Fibroblast of upper back skin (primary cell): ENCODE measurements around the gene CLIC3.

ENCODE experiments used
- DNase-seq: peaks from one replicate; pipeline ENCODE4 v3.0.0-alpha.2; 2013

CLIC3 gene

DNA sequence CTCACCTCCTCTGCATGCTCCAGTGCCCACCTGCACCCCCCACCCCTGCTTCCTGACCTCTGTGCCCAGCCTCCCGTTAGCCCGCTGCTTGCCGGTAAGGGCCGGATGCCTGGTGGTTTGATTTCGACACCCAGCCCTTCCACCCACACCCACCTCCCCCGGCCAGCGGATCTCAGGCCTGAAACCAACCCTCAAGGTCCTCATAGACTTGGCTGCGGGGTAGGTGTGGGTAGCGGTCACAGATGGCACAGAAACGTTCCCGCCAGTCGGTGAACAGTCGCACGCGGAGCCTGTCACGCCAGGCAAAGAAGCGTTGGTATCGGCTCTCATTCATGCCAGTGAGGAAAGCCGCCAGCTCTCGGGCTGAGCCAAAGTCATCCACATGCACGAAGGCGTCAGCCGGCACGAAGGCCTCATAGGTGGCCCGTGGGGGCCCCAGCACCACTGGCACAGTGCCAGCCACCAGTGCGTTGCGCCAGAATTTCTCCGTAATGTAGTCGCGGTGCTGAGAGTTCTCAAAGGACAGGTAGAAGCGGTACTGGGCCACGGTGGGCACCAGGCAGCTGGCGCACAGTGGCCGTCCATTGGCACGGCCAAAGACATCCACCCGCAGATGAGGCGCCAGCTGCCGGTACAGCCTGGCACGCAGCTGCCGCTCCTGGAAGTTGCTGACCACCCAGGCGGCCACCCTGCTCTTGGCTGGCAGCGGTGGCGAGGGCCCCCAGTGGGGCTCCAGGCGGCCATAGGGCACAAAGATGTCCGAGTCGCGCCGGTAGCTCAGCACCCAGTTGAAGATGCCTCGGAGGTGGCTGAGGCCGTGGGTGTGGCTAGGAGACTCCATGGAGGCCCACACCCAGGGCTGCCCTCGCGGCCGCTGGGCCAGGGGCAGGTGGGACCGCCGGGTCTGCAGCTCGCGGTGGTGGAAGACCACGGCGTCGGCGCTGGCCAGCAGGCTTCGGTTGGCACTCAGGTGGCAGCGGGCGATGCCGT is 34.5 kb upstream of the CLIC3 start:
- DNase-seq: no peak

DNA sequence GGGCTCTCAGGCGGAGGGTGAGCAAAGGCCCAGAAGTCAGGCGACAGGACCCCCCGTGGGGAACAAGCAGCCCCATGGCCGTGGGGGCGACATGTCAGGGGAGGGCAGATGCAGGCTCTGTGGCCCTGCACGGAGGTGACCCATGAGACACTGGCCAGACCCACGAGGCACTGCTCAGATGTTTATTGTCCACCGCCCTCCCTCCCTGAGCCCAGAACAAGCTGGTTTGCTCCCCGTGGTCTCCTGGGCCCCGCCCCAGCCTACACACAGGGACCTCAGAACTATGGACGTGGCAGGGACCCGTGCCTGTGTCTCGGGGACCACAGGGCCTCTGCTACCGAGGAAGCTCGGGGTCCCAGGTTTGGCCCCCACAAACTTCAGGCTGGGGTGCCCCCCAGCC is 33.6 kb upstream of the CLIC3 start:
- no peak for DNase-seq

DNA sequence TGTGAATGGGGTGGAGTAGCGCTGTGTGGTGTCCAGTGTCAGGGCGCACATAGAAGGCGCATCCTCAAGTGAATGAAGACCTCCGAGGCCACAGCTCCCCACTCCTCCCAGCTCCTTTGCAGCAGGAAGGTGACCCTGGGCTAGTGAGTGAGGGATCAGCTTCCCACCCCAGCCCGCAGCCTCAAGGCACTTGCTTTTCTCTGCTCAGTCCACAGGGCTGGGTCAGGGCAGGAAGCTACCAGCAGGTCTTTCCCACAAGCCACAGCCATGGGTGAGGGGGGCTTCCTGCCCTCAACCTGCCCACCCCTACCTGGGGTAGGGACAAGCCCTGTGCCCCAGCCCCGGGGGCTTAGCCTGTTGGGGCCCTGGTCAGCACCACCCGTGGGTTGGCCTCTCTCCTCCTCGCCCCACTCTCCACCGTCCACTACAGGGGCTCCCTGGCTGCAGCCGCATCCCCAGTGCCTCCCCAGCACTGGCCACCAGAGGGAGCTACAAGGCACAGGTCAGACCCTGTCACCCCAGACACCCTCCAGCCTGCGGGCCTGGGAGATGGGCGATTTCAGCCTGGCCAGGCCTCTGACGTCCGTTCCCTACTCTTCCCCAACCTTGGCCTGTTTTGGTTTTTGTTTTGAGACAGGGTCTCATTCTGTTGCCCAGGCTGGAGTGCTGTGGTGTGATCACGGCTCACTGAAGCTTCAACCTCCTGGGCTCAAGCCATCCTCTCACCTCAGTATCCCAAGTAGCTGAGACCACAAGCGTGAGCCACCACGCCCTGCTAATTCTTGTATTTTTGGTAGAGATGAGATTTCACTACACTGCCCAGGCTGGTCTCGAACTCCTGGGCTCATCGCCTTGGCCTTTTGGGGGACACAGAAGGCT is 32.9 kb upstream of the CLIC3 start:
- DNase-seq: peak; percentile 35

DNA sequence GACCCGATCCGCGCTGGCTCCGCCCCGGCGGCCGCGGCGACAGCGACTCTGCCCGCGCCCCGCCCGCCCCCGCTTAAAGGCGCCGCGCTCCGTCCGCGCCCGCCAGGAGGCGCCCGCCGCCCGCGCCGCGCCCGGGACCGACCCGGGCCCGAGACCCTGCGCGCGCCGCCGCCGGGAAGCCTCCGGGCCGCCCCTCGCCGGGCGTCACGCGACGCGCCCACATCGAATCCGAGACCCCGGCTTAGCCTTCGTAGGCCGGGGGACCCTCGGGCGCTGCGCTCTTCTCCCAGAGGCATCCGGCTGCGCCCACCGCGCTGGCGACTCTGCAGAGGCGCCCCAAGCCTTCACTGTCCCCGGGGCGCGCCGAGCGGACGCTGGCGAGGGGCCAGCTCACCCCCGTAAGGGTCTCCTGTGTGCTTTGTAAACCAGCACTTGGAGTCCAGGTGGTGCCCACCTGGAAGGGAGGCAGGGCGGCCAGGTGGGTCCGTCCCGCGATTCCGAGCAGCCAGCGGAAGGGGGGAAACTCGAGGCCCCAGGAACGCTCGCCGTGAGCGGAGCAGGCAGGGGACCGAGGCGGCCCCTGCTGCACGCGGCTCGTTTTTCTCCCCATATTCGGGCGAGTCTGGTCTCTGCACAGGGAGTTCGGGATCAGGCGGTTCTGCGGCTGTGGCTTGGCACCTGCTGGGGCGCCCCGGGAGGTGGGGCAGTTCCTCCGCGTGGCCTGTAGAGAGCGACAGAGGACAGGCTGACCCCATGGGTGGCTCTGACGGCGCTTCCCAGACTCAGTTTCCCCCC is 32.1 kb upstream of the CLIC3 start:
- DNase-seq: peak; percentile 18

DNA sequence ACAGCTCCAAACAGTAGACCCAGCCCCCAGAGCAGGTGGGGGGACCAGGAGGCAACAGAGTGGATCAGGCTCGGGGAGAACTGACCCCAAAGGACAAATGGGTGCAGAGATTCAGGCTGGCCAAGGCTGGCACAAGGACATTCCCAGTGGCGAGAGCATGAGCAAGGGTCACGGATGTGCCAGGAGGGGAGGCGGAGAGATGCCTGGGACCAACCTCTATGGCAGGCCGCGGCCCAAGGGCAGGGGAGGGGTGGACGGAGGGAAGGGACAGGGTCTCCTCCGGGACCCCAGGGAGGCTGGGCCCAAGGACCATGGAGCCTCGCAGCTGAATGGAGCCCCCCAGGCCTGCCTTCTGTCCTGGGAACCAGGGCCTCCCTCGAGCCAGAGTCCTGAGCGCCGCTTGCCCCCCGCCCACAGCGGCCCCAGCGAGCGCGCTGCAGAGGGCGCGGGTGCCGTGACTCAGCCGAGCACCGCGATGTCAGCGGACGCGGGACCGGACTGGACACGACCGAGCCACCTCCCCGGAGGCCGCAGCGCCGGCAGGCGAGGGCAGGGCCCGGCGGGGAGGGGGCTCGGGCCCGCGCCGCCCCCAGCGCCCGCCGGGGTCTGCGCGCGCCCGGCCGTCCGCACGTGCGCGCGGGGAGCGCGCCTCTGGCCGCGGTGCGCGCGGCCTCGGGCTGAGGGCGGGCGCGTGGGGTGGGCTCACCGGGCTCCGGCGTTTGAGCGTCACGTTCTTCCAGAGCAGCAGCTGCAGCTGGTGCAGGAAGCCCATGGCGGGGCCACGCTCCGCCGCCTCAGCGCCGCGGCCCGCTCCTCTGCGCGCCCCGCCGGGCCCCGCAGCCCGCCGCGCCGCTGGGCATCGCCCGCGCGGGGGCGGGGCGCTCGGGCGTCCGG is 31.2 kb upstream of the CLIC3 start, which contains the start of gene ABCA2:
ABCA2 (minus strand) TSS at position 869 of the 894 bp plus-strand sequence; CDS start at position 772, 97 bp downstream.
- no peak for DNase-seq

DNA sequence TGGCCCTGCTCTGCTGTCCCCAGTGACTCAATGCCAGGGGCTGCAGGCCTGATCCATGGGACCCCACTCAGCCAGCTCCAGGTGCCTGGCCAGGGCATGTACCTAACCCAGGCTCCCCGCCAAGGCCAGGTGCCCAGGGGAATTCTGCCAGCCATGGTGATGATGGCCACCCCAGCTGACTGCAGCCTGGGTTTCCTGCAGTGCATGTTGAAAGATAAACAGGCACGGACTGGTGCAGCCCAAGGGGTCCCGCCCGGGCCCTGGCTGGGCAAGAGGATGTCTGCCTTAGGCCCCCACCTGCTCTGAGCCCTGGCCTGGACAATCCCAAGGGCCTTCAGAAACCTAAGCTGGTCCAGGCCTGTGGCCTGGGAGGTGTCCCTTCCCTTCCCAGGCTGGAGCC is 30.5 kb upstream of the CLIC3 start:
- no peak for DNase-seq

DNA sequence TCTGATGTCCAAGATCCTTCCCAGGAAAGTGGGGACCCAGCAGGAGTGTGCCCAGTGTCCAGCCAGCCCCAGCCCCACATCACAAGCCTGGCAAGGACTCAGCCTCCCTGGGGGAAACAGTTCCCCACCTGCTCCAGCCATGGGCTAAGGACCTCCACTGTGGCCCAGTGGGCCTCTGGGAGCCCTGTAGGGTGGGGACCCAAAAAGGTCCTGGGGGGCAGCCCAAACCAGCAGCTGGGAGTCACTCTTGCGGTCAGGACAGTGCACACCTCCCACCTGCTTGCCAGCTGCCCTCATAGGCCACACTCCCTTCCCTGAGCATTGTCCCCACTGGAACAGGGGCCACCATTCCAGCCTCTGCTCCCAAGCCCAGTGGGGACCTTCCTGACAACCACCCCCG is 30.0 kb upstream of the CLIC3 start:
- no peak for DNase-seq

DNA sequence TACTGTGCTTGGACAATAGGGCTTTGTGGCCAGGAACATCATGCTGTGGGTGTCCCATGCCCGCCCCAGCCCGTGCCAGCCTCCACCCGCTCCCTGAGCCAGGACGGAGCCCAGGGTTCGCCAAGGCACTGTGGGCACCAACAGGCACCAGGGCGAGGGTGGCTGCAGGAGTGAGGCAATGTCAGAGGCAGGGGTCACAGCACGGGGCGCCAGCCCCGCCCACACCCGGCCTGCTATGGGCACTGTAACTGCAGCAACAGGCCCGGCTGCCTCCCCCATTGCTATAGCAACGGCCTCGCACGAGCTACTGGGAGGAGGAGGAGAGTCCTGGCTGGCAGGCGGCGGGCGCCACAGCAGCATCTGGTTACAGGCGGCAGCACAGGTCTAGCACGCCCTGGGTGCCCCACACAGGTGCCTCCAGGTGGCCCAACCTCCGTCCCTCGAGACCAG is 29.2 kb upstream of the CLIC3 start:
- no peak for DNase-seq

DNA sequence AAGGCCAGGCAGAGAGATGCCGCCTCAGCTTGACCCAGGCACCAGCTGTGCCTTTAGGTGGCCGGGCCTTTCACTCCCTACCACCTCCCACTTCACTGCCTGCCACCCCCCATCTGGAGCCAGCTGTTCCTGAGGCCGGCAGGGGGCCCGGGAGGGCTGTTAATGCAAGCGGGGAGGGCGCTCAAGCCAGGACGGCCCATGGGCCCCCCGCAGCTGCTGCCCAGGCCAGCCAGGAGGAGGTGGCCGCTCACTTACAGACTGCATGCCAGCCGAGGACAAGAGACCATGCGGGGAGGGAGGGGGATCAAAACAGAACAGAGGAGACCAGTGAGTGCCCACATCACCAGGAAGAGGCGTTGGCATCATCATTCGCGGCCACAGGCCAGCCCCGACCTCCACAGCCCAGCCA is 27.2 kb upstream of the CLIC3 start:
- no peak for DNase-seq

DNA sequence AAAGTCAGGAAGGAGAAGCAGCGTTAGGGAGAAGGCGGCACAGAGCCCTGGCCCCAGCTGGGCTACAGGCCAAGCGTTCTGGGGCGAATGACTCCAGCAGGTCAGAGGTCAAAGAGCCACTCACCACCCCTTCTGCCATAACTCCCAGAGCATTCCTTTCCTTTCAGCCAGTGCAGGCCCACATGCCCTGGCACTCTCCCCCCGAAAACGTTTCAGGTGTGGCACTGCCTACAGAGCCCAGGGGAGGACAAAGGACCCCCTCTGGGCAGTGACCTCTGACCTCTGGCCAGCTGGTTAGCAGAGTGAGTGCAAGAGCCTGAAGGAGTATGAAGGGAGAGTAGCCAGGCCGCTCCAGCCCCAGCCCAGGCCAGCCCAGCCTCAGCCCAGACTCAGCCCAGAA is 26.8 kb upstream of the CLIC3 start:
- DNase-seq: no peak

DNA sequence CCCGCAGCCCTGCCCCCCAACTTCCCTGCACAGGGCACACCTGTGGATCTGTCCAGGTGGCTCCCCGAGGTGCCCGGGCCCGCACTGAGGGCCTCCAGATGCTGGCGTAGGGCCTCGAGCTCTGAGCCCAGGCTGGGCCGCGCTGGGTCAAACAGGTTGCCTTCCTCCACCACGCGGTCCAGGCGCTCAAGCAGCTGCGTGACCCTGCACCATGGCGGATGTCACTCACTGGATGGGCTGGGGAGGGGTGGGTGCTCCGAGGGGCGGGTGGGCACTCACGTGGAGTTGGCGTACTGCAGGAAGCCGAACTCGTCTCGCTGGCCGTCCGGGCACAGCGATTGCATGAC is 26.3 kb upstream of the CLIC3 start:
- no peak for DNase-seq

DNA sequence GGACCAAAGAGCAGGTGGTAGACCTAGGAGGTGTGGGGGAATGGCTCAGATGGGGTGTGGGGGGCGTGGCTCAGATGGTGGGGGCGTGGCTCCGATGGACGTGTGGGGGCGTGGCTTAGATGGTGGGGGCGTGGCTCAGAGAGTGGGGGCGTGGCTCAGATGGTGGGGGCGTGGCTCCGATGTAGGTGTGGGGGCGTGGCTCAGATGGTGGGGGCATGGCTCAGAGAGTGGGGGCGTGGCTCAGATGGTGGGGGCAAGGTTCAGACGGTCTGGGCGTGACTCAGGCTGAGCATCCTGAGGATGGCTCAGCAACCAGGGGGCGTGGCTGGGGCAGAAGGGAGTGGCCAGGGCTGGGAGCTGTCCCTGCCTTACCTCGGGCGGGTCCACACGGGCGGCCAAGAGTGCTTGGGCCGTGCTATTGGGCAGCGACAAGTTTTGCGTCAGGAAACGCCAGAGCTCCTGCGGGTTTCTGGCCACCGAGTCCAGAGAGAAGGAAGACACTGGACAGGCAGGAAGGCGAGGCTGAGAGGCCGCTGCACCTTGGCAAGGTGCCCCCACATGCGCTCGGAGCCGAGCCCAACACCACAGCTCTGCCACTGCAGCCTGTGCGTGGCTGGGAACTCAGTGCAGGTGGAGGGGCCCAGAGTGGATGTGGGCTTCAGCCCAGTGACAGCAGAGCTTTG is 25.8 kb upstream of the CLIC3 start:
- DNase-seq: no peak

DNA sequence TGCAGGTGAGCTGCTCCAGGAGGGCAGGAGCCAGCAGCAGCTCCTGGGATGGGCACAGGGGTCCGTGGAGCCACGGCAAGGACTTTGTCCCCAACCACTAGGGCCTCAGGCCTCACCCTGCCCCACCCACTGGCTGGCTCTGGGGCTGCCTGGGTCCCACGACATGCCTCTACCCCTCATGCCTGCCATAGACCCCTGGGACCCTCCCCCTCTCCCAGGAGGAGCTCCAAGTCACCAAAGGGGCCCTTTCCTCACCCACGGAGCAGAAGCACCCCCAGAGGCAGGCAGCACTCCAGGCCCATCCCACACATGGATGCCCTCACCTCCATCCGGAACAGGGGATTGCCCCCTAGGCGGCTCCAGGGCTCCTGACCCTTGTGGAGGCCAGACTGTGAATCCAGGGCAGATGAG is 25.2 kb upstream of the CLIC3 start:
- no peak for DNase-seq

DNA sequence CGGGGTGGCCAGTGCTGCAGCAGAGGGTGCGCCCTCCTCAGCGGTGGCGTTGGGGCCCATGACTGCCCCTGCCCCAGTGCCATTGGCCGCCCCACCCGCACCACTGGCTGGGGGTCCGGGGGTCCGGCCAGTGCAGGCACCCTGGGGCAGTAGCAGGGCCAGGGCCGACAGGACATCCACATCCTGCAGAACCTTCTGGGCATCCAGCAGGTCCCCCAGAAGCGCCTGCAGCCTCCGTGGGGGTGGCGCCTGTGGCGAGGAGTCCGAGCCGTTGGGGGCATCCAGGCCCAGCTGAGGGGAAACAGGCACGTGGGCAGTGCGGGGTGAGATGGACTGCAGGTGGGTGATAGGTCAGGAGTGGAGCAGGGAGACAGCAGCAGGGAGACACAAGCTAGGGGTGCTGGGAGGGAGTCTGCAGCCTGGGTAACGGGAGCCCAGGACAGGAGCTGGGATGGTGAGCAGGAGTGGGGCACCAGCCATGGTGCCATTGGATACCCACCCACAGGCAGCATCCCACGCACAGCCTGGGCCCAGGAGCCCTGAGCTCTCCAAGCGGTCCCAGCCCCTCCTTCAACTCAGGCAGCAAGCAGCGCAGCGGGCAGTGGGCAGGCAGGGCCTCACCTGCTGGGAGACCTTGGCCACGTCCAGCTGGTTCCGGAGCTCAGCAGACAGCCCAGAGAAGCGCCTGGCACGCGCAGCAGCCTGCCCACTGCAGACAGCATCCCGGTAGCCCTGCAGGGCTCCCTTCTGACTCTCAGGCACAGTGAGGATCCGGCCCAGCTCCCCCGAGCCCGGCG is 24.6 kb upstream of the CLIC3 start:
- no peak for DNase-seq

DNA sequence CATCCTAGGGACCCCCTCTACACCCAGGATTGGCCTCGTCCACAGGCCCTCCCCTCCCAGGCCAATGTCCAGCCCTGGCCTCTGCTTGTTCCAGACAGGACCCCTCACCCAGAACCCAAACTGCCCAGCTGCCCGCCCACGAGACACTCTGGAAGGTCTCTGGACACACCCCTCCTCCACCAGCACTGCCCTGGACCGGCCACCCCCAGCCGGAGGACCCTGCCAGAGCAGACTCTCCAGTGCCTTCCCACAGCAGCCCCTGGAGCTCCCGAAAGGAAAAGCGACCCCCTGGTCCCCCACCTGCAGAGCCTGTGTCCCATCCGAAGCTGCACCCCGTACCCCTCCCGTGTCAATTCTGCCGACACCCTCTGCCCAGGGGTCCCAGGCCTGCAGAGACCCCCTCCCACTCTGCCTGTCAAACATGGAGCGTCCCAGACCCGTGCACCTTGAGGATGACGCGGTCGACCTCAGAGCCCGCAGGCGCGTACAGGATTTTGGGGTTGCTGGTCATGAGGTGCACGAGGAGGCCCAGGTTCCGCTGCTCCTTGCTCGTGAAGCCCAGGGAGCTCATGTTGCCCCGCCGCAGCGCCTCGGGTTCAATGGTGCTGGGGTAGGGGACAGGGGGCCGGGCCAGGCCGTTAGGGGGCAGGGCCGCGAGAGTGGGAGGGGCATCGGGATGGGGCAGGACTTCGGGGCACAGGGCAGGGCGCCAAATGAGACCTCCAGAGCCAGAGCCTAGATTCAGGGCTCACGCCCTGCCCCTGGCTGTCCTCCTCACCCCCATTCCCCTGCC is 23.7 kb upstream of the CLIC3 start:
- DNase-seq: no peak

DNA sequence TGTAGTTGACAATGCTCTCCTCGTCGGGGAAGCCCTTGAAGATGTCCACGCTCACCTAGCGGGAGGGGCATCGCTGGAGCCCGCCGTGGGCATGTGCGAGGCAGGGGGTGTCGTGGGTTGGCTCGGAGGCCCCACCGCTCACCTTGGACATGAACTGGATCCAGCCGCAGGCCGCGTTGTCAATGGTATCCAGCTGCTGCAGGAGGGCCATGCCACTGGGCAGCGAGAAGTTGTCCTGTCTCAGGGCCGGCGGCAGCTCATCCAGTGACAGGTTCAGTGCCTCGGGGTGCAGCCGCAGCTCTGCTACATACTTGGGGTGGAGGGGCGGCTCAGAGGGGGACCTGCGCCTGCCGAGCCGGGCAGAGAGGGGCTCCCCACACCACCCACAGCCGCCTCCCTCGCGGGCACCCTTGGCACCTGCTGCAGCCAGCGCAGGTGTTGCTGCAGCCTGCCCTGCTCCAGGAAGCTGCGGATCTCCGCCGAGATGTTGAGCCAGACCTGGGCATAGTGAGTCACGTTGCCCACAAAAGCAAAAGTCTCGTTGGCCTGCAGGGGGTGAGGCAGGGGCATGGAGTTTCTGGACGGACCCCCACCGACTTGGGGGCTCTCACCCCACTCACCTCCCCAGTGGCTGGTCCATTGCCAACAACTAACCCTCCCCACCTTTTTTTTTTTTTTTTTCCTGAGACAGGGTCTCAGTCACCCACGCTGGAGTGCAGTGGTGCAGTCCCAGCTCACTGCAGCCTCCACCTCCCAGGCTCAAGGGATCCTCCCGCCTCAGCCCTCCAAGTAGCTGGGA is 22.6 kb upstream of the CLIC3 start:
- no peak for DNase-seq

DNA sequence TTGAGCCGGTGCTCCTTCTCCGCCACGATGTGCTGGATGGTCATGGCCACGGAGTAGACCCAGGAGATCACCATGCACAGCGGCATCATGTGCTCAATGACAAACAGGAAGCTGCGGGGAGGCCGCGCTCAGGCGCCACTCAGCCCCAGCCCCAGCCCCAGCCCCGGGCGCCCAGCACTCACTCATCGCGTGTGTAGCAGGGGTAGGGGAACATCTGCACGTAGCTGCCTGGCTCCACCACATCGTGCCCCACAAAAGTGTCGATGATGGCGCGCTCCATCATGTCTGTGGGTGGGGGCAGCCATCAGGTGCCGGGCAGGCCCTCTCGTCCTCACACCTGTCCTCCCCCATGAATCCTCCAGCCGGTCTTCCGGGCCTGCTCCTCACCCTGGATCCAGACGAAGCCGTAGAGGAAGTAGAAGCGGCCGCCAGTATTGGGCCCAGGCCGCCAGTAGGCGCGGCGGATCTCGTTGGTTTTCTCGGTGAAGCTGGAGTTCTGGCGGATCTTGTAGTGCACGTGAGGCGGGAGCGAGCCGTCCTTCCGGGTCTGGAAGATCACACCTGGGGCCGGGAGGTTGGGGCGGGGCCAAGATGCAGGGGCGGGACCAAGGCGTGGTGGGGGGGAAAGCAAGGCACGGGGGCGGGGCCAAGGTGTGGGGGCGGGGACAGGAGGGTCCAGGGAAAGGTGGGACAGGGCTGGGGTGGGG is 21.6 kb upstream of the CLIC3 start:
- no peak for DNase-seq

DNA sequence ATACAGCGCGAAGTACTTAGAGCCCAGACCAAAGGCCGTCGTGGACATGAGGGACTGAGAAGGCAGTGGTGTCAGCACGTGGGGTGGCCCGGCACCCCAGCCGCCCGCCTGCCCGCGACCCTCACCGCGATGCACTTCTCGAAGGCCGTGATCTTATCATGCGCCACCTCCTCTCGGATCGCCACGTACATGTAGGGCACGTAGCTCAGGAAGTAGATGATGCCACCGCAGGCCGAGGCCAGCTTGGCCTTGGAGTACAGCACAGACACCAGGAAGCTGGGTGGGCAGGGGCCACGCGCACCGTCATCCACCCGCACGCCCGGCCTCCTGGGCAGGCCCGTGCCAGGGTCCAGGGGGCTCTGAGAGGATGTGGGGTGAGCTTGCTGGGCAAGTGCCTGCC is 20.7 kb upstream of the CLIC3 start:
- no peak for DNase-seq
